ENCODE data around the gene CACNA2D1. TPM values are rescaled to one million over a fixed set of nuclear protein-coding genes. Genes with fewer than 3 reads are reported as not detected.

Gene CACNA2D1
- total RNA-seq, 1 experiment from 2014 or later, result 36.2 TPM

DNA sequence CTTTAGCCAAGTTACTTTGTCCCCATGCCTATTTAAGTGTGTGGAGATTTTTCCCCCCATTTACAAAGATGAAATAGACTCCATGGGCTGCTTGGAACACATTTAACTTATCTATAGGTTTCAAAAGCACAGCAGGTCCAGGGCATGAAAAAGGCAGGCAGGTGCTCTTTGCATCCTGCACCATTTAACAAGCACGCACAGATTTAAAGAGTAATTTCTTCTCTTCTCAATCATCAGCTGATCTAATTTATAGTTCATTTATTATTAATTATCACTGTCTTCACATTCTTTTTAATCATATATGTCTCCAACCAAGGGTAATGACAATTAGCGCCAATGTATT, 156.8 kb downstream of the CACNA2D1 start:
- Mint-ChIP-seq H3K4me3 (no peak overlapping the region), H3K36me3 (ENCODE audit: insufficient read depth in 1 of 3, low read depth in 3 of 3) (peaks cover under 1 to 7% (median 2%) of the 10 kb centered on the region in 3 experiments; a peak in 2 of 7 replicates), H3K27me3 (ENCODE audit: low read depth) (no peaks in the 10 kb centered on the region), H3K4me1 (peaks cover 54 to 60% of the 10 kb centered on the region in 2 experiments), H3K27ac (peak overlapping the region in 2 of 3 experiments; percentile 12 to 78; a peak in 3 of 7 replicates), H3K9me3 (peaks cover under 1 to 1% of the 10 kb centered on the region in 2 experiments; a peak in 1 of 5 replicates)
- Histone ChIP-seq H4K20me1 (ENCODE audit: control insufficient read depth, insufficient read depth, insufficient read length) (no peaks in the 10 kb centered on the region), H2AK5ac (ENCODE audit: insufficient read length, low read length) (no peak overlapping the region), H2BK120ac (ENCODE audit: low read depth, low read length, poor library complexity, severe bottlenecking) (no peak overlapping the region), H3K23me2 (ENCODE audit: insufficient read length, low read depth, low read length, poor library complexity, severe bottlenecking) (no peaks in the 10 kb centered on the region), H3K14ac (ENCODE audit: insufficient read depth, low read length) (no peak overlapping the region), H3K9ac (ENCODE audit: extremely low read depth, insufficient read length, low read length) (no peak overlapping the region), H3T11ph (ENCODE audit: low read length) (no peak overlapping the region), H4K8ac (replicated peaks; ENCODE audit: insufficient read length, low read depth, low read length) (no peak overlapping the region), H2BK20ac (ENCODE audit: low read depth, low read length, poor library complexity, severe bottlenecking) (no peak overlapping the region), H3K4me1 (ENCODE audit: insufficient read depth, low read length) (peaks cover 7% of the 10 kb centered on the region; the same call in 1 of the 2 replicates), H3K4ac (ENCODE audit: low read depth, low read length) (no peak overlapping the region), H3K79me1 (ENCODE audit: insufficient read depth, low read depth, low read length, poor library complexity, severe bottlenecking) (no peaks in the 10 kb centered on the region), H3K79me2 (ENCODE audit: insufficient read depth, low read length) (no peaks in the 10 kb centered on the region), H2BK5ac (ENCODE audit: insufficient read length, low read length) (no peak overlapping the region), H3K27ac (ENCODE audit: insufficient read length, low read depth, low read length) (no peak overlapping the region), H2AFZ (ENCODE audit: low read length) (no peak overlapping the region), H3K27me3 (ENCODE audit: insufficient read depth, low read length) (no peaks in the 10 kb centered on the region), H3K18ac (ENCODE audit: insufficient read length, low read depth, low read length) (no peak overlapping the region), H3K56ac (ENCODE audit: insufficient read length, low read depth, low read length) (no peak overlapping the region), H3K9me3 (ENCODE audit: control insufficient read depth, low read depth, low read length) (no peaks in the 10 kb centered on the region), H4K91ac (ENCODE audit: insufficient read length, low read depth, low read length) (no peak overlapping the region), H3K23ac (ENCODE audit: insufficient read length, low read depth, low read length) (no peak overlapping the region), H2BK12ac (ENCODE audit: insufficient read length, low read depth, low read length) (no peak overlapping the region), H3K4me2 (ENCODE audit: insufficient read depth, insufficient read length, low read length) (no peak overlapping the region), H2BK15ac (ENCODE audit: low read depth, low read length) (no peak overlapping the region), H4K5ac (ENCODE audit: insufficient read length, low read depth, low read length) (no peak overlapping the region)
- TF ChIP-seq, protein P1, sequence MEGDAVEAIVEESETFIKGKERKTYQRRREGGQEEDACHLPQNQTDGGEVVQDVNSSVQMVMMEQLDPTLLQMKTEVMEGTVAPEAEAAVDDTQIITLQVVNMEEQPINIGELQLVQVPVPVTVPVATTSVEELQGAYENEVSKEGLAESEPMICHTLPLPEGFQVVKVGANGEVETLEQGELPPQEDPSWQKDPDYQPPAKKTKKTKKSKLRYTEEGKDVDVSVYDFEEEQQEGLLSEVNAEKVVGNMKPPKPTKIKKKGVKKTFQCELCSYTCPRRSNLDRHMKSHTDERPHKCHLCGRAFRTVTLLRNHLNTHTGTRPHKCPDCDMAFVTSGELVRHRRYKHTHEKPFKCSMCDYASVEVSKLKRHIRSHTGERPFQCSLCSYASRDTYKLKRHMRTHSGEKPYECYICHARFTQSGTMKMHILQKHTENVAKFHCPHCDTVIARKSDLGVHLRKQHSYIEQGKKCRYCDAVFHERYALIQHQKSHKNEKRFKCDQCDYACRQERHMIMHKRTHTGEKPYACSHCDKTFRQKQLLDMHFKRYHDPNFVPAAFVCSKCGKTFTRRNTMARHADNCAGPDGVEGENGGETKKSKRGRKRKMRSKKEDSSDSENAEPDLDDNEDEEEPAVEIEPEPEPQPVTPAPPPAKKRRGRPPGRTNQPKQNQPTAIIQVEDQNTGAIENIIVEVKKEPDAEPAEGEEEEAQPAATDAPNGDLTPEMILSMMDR (conservative IDR thresholded peaks at IDR 0.05), result no peak
- WGBS (ENCODE audit: extremely low coverage, insufficient read length, low lambda C conversion rate), result no CpG with 5 or more reads among the region's 2 CpGs
- DNase-seq, result no peak
